ENCODE measurements around the gene SREBF1. TPM values are rescaled to one million over a fixed set of nuclear protein-coding genes. Genes with fewer than 3 reads are reported as not detected.

Gene SREBF1
- total RNA-seq, 1 donor: 59.2 TPM

DNA sequence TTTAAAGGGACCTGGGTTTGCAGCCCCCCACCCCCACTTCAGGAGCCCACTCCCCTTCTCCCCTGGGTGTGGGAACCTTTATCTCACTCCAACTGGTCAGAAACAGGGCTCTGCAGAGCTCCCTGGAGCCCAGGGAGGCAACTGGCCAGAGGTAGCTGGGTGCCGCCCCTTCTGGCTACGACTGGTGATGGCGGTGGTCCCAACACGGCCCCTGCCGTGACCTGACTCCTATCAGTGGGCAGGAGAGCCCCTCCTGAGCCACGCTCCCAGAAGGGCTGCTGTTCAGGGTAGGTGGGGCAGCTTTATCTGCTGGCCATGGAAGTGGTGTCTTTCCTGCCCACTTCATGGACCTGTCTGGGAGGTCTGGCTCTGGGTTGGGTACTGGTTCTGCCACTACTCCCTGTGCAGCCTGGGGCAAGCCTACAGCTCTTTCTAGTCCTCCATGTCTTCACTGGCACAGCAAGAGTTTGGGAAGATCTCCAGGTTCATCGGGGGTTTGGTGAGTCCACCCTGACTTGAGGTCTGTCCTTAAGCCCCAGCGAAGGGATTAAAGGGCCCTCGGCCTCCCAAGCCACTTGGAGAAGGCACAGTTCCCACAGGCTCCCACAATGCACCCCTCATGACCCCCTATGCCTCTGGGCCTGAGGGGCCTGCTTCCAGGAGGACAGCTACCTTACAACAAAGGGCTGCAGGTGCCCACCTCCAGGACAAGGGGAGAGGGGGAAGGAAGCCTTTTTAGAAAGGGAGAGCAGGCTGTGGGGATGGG lies 5.5 kb upstream of the SREBF1 start:
- no peak for DNase-seq (ENCODE audit: low read depth in 2 of 3, low spot score in 2 of 3)

DNA sequence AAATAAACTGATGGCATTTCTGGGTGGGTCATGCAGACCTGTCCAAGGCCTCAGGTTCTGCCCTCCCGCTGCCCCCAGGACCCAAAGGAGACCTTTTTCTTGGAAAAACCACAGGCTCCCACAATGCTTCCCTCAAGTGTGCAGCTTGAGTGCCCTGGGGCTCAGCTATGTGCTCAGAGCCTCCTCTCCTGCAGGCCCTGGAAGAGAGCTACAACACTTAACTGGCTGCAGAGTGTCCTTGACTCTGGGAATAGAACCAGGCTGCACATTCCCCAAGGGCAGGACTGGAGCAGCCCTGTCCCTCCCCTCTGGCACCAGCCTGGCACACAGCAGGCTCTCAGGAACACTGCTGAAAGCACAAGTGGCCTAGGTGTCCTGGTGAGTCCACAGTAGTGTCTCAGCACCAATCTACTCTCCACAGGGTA lies 4.8 kb upstream of the SREBF1 start:
- DNase-seq (ENCODE audit: low read depth in 2 of 3, low spot score in 2 of 3): no peak

DNA sequence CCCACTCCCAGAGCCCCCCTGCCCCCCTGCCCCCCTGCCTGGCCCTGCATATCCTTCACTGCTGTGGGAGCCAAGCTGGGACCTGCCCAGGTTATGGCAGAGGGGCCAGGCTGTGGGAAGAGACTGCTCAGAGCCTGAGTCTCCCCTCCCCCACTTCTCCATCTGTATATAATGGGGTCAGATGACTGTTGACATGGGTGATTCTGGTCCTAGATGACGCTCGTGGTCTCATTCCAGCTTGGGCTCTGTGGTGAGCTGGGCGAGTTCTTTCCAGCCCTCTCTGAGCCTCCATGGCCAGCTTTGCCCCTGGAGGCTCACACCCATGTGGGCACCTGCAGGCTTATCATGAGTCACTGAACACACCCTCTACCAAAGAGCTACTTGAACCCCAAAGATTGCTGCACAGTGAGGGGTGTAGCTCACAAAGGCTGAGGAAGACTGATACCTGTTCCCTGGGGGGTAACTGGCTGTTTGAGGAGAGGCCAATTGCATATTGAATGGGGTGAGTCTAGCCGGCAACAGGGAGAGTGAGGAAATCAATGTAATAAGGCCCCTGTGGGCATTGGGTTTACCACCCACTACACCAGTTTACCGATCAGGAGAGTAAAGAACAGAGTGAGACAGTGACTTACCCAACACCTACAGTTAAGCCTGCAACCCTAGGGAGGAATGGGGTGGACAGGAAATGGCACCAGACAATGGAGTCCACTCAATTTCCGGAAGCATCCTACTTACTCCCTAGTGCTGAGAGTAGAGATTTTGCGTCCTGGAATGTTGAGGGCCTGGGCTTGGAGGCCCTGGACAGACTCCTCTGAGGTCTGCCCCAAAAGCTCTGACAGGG lies 4.2 kb upstream of the SREBF1 start:
- DNase-seq (ENCODE audit: low read depth in 2 of 3, low spot score in 2 of 3): peak in 2 of 3 donors; percentile 34 to 38

DNA sequence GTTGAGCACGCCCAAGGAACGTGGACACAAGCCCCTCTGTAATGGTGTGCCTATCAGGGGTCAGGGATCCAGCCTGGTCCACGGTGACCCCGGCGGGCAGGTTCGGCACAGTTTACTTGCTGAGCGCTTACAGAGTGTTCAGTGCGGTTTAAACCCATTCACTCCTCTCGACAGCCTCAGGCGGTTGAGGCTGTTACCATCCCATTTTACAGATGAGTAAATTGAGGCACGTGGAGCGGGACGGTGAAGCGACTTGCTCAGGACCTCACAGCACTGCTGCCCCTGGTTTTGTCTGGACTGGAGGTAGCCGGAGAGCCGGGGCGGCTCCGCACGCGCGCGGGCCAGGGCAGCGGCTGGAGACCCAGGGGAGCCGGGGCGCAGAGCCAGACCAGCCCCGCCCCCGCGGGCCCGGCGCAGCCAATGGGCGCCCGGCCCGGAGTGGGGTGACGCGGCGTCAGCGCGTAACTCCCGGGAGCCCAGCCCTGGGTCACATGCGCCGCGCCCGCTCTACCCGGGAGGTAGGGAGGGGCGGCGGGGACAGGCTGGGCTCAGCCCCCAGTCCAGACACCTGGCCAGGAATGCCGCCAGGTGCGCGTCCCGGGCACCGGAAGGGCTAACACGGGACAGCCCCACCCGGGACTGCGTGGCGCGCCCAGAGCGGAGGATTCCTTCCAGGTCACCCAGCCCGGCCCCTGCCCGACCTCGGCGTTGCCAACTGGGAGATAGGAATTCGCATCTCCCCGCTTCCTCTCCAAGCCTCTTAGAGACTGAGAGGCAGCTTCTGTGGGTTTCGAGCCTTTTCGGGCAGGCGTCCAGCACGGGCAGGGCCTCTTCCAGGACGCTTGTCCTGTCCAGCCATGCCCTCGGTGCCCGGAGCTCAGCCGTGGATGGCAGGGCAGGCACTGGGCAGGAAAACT lies 3.3 kb upstream of the SREBF1 start:
- peak; percentile 68 to 80 (median 79) for DNase-seq (ENCODE audit: low read depth in 2 of 3, low spot score in 2 of 3)

DNA sequence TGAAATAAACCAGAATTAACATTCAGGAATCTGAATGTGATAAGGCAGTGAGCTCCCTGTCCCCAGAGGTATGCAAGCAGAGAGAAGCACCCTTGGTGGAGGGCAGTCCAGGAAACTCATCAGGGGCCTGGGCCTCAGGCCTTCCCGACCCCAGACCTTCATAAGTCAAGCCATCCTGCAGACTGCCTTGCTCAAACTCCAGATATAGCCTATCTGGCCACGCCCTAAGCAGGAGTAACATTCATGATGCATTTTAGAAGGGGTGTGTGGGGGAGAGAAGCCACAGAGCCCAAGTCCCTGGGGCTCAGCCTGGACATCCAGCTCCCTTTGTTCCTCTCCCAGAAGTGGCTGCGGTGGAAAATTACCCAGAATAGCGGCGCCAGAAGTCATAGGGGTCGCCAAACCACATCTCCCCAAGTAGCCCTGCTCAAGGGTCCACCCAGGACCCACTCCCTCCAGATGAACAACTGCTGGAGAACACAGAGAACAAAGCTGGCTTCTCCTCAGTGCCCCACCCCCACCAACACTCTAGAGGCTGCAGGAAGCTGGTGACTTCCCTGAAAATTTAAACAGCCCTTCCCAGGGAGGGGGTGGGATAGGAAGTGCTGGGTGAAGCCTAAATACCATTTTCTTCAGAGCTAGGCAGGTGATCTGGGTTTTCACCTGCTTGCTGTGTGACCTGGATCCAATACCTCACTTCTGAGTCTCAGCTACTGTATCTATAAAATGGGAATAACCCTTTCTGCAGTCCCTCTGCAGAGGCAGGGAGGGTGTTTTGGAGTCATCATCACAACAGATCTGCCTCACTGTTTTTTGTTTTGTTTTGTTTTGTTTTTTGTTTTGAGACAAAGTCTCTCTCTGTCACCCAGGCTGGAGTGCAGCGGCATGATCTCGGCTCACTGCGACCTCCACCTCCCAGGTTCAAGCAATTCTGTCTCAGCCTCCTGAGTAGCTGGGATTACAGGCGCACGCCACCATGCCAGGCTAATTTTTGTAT lies 1.5 kb upstream of the SREBF1 start:
- peak in 2 of 3 donors; percentile 37 to 50 for DNase-seq (ENCODE audit: low read depth in 2 of 3, low spot score in 2 of 3)

DNA sequence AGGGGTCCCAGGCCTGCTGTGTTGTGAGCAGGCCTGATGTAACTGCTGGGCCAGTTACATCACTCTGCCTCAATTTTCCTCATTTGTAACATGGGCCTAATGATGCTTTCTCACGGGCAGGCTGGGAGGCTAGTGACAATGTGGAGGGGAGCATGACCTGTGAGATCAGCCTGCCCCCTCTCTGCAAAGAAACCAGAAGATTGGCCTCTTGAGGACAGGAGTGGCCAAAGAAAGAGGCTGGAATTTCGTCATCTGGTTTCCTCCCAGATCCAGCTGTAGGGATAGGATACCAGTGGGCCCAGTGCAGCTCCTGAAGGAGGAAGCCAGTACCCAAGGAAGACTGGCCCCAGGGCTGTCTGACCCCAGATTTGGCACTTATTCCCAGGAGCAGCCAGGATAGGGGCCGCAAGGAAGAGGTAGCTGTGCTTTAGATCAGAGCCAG lies 615 bp upstream of the SREBF1 start:
- no peak for DNase-seq (ENCODE audit: low read depth in 2 of 3, low spot score in 2 of 3)

DNA sequence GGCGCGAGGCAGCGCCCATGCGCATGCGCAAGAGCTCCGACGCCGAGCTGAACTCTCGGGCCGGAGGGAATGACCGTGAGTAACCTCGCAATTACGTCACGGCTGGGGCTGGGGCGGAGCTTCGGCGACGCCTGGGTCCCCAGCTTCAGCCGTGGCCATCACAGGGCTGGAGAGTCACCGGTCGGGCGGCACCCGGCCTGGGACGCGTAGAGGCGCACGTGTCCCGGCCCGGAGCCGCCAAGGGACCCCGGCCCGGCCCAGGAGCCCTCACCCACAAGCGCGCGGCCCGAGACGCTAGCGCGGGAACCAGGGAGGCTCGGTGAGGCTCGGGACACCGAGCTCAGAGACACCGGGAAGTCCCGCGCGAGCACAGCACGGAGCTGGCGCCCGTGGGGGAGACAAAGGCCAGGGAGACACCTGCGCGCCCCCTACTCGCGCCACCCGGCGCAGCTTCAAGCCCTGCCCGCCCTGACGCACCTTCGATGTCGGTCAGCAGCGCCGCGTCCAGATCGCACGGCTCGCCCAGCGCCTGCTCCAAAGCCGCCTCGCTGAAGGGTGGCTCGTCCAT lies 452 bp downstream of the SREBF1 start:
- peak; percentile 94 to 98 (median 96) for DNase-seq (ENCODE audit: low read depth in 2 of 3, low spot score in 2 of 3)

DNA sequence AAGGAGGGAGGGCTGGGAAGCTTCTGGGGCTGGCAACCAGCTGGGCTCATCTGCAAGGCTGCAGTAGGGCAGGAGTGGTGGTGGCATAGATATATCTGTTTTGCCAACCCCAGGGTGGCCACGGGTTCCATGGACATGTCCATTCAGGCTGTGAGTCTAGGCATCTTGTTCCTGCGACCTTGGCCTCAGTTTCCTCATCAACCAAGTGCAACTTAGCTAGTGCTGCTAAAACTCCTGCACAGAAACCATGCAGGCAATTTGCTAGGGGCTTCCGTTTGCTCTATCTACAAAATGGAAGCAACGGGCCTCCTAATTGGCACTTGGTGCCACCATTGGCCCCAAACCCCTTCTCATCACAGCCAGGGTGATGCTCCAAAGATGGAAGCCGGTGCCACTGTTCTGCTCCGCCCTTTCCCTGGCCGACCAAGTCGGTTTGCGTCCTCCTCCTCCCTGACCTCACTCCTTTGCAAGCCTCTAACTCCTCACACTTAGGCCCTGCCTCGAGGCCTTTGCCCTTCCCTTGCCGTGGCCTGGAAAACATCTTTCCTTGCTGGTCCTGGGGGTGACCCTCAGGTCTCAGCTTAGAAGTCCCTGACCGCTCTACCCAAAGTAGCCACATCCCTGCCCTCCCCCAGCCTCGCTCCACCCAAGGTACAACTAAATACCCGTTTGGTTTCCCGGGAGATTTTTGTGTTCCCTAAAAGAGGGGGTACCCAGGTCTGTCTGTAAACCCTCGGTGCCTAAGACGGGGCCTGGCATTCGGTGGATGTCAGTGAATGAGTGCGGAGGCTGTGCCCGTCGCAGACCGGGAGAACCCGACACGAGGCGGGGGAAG lies 1.2 kb downstream of the SREBF1 start:
- no peak for DNase-seq (ENCODE audit: low read depth in 2 of 3, low spot score in 2 of 3)

DNA sequence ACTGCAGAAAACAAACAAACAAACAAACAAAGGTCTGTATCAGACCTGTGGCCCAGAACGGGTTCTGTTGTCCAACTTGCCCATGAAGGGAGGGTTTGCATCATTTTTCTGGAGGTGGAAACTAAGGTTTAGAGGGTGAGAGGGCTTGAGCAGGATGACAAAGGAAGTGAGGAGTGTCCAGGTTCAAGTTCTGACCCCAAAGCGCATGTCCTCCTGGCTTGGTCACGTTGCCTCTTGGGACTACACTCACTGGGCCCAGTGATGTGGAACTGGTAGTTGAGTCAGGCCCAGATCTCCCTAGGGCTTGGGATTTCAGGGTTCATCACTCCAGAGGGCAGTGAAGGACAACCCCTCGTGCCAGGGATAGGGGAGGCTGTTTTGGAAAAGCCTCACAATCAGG lies 1.8 kb downstream of the SREBF1 start:
- no peak for DNase-seq (ENCODE audit: low read depth in 2 of 3, low spot score in 2 of 3)

DNA sequence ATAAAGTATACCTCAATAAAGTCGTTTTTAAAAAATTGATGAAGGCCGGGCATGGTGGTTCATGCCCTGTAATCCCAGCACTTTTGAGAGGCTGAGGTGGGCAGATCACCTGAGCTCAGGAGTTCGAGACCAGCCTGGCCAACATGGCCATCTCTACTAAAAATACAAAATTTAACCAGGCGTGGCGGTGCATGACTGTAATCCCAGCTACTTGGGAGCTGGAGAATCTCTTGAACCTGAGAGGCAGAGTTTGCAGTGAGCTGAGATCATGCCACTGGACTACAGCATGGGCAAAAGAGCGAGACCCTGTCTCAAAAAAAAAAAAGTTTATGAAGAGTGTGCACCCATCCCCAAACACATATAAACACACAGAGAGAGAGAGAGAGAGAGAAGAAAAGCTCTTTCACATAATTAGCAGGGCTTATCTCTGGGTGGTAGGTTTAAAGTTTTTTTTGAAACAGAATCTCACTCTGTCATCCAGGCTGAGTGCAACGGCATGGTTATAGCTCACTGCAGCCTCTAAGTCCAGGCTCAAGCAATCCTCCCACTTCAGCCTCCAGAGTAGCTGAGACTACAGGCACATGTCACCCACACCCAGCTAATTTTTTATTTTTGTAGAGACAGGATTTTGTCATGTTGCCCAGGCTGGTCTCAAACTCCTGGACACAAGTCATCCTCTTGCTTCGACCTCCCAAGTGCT lies 3.0 kb downstream of the SREBF1 start:
- no peak for DNase-seq (ENCODE audit: low read depth in 2 of 3, low spot score in 2 of 3)

DNA sequence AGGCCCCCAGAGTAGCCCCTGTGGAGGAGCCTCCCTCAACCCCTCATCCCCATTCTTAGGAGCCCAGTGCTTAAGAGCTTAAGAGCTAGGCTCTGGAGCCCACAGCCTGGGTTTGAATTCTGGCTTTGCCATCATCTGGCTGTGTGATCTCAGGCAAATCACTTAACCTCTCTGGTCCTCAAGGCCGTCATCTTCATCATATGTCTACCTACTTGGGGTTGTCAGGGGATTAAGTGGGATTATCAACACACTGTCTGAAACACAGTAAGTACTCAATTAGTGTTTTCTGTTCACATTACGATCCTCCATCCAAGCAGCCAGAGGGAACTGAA lies 4.8 kb downstream of the SREBF1 start:
- DNase-seq (ENCODE audit: low read depth in 2 of 3, low spot score in 2 of 3): no peak

DNA sequence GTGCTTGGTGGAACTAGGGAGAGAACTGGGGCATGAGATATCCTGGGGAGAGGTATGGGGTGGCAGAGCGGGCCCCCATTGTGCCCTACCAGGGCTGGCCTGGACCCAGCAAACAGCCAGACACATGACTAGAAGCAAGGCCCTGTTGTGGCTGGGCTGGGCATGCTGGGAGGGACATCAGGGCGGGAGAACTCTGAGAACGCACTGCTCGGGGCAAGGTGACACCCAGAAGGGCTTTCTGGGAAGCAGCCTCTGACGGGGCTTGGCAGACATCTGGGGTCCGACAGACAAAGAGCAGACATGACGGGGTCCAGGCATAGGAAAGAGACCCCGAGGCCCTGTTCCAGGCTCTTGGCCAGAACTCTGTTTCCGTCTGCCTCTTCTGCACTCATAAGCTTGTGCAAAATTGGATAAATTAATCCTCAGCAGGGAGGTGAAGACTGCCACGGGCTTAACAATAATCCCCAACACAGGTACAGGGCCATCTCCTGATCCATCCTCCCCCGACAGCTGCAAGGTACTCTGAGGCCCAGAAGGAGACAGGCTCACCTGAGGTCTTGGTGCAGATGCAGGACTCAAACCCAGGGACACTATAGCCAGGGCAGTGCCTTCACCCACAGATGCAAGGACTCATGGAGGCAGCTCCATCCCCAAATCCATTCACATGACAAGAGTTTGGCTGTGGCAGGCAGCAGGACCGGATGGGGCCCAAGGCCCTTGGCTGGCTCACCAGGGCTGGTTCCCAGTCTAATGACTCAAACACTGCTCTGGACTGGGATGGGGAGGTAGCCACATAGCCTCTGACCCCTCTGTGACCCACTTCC lies 5.4 kb downstream of the SREBF1 start:
- no peak for DNase-seq (ENCODE audit: low read depth in 2 of 3, low spot score in 2 of 3)

DNA sequence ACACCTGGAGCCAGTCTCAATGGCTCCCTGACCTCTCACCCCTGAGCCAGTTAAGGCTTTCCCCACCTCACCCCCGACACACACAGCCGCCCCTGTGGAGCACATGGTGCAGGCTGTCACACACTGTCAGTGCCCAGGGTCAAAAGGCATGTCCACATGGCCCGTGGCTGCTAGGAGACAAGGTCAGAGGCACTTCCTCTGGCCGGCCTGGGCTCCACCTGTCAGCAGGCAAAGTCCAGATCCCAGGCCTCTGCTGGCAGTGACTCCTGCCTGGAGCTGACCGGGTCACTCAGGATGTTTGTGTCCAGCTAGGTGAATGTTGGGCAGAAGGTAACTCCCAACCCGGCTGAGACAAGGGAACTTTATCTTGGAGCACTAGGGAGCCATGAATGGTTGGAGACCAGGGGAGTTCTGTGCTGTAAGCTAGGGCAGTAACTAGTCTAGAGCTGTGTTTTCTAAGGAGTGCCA lies 6.0 kb downstream of the SREBF1 start:
- DNase-seq (ENCODE audit: low read depth in 2 of 3, low spot score in 2 of 3): no peak

DNA sequence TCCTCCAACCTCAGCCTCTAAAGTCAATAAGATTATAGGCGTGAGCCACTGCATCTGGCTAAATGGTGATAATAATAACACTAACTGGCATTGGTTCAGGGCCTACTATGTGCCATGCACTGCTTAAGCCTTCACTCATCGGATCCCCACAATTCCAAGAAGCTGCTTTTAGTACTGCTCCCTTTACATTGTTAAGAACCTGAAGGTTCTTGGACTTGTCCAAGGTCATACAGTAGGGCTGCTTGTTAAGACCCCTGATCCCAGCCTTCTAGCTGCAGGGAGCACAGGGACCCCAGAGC lies 6.6 kb downstream of the SREBF1 start:
- no peak for DNase-seq (ENCODE audit: low read depth in 2 of 3, low spot score in 2 of 3)

DNA sequence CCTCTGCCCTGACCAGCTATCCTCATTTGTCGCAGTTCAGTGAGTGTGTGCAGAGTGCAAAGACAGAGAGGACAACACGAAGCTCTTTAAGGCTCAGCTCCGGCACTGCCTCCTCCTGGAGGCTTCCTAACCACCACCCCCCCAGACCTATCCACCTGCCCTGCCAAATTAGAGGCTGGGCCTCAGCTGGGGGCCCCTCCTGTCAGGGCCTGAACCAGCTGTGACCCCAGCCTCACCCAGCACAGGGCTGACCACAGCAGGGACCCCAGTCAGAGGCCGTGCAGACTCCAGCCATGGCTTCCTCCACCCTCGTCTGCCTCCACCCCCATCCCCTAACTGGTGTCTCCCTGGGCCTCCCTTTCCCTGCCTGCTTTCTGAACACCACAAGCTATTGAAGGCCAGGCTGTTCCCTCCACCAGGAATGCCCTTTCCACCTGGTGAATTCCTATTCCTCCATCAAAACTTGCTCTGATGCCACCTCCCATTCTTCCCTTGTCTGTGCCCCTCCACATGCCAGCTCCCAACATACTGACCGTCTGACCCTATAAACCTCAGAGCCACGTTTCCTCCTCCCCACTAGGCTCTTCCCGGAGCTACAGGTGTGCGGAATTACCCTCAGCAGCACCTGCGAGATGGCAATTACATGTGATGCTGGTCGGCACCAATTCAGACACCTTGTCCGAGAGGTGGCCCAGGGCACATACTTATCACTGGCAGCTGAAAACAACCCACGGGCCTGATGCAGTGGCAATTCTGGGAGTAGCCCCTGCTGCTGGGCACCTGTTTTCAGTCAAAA lies 8.8 kb downstream of the SREBF1 start:
- no peak for DNase-seq (ENCODE audit: low read depth in 2 of 3, low spot score in 2 of 3)

Measured in hematopoietic multipotent progenitor cell (in vitro differentiated cells).